ENCODE data around the gene CYP26C1.
A peak's percentile ranks its signal among the peaks of the same experiment; 100 is the strongest.

CYP26C1 gene, protein sequence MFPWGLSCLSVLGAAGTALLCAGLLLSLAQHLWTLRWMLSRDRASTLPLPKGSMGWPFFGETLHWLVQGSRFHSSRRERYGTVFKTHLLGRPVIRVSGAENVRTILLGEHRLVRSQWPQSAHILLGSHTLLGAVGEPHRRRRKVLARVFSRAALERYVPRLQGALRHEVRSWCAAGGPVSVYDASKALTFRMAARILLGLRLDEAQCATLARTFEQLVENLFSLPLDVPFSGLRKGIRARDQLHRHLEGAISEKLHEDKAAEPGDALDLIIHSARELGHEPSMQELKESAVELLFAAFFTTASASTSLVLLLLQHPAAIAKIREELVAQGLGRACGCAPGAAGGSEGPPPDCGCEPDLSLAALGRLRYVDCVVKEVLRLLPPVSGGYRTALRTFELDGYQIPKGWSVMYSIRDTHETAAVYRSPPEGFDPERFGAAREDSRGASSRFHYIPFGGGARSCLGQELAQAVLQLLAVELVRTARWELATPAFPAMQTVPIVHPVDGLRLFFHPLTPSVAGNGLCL

DNA sequence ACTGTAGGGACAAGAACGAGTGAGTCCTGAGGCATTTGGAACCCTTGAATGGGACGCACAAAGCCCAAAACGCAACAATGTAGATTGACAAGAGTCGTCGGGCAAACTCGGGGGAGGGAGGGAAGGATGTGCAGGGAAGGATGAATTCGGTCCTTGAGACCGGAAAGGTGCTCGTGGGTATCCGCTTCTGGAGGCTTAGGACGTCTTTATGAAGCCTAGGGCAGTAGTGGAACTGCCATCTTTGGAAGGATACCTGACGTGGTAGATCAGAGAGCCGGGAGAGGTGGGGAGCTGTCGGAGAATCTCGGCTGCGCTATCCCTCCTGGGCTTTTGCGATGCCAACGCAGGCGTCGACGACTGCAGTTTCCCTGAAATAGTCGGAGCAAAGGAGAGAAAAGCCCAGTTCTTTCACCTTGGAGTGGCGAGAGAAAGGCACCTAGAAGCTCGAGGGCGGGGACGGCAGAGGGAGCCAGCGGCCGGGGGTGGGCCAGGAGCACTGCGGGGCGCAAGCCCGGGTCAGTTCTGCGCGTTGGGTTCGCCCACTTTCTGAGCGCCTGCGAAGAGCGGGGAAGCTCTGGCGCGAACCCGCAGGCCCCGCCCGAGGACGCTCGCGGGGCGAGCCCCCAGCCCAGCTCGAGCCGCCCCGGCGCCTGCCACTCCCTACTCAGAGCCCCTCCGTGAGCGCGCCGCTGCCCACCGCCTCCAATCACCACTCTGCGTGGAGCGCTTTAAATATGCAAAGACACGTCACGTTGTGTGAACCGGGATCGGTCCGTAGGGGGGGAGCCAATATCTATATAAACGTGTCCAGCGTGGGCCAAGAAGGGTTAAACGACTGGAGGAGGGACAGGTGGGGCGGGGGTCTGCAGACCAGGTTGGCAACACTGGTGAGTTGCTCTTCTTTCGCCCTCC, at the start of gene CYP26C1:
CYP26C1 (plus strand) TSS at position 824 of the 912 bp plus-strand sequence. CDS start 466 bp downstream, outside the sequence.
- DNase-seq = no peak

DNA sequence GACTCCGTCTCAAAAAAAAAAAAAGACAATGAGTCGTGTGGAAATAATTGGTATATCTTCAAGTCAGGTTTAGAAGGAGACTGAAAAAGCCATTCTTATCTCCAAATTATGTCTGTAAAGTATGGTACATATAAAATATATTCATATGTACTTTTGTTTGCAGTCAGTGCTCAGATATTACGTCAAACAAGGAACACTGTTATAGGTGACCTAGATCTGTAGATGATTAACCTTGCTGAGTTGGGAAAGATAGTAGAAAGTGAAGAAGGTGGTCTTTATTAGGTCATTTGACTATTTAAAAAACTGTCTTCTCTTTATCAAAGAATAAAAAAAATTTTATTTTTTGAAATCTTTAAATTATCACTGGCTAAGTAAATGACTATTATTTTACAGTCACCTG, 44.9 kb upstream of the CYP26C1 start:
- DNase-seq = no peak

DNA sequence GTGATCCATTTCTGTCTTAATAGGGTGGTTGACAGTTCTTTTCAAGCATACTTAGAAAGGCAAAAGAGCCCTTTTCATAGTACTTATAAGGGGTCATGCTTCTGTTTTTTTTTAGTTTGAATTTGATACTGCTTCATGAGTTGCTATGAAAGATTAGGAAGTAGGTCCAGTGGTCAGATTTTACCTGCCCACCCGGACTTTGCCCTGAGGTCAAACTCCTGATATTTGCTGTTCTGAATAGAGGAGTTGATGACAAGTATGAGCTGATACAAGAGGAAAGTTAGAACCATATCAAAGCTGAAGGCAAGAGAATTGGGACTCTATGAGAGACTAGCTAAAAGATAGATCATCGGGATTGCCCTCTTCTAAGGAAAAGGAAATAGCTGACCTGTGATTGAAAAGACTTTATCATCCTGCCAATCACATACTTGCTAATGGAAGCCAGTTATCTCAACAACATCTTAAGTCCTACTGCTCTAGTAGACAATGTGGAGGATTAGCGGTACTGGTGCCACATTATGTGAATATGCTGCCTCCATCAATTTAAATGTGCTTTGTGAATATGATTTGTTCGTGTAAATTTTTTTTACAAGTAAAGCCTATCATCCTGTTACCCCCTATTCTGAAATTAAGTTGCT, 37.5 kb upstream of the CYP26C1 start:
- no peak for DNase-seq

DNA sequence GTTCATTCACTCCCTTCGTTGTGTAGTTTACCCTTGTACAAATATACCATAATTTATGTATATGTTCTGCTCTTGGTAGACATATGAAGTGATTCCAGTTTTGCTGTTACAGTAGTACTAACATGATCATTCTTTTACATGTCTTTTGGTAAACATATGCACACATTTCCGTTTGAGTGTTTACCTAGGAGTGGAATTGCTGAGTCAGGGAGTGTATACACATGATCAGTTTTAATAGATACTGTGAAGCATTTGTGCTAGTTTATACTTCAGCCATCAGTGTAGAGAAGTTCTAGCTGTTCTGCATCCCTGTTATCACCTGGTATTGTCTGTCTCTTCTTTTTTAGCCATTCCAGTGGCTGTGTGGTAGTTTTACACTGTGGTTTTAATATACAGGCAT, 34.5 kb upstream of the CYP26C1 start:
- no peak for DNase-seq

DNA sequence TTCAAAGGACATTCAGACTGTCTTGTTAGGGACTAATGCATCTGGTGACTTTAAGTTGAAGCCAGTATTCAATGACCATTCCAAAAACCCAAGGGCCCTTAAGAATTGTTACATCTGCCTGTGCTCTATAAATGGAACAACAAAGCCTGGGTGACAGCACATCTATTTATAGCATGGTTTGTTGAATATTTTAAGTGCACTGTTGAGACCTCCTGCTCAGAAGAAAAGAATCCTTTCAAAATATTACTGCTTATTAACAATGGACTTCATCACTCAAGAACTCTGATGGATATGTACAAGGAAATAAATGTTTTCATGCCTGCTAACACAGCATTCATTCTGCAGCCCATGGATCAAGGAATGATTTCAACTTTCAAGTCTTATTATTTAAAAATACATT, 33.1 kb upstream of the CYP26C1 start:
- DNase-seq = no peak

DNA sequence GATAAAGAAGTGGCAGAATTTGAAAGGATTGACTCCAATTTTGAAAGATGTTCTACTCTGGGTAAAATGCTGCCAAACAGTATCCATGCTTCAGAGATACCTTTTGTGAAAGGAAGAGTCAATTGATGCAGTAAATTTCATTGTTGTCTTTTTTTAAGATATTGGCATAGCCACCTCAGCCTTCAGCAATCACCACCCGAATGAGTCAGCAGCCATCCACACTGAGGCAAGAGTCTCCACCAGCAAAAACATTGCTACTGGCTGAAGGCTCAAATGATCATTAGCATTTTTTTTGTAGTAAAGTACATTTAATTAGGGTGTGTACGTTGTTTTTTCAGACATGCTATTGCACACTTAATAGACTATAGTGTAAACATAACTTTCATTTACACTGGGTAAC, 31.7 kb upstream of the CYP26C1 start:
- no peak for DNase-seq

DNA sequence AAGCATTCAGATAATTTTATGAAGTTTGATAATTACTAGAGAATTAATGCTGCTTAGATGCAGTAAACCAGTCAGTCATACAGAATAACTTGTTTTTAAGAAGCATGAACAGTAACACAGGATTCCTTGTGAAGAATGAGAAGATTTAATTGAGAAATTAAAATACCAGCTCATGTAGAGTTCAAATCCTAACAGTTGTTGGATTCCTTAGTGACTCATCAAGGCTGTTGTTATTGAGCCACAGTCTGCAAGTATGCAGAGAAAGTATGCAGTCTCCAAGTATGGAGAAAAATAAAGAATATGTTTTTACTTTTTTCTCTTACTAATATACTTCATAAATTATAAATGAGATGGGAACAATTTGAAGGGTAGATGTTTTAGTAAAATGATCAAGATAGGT, 30.2 kb upstream of the CYP26C1 start:
- DNase-seq = no peak

DNA sequence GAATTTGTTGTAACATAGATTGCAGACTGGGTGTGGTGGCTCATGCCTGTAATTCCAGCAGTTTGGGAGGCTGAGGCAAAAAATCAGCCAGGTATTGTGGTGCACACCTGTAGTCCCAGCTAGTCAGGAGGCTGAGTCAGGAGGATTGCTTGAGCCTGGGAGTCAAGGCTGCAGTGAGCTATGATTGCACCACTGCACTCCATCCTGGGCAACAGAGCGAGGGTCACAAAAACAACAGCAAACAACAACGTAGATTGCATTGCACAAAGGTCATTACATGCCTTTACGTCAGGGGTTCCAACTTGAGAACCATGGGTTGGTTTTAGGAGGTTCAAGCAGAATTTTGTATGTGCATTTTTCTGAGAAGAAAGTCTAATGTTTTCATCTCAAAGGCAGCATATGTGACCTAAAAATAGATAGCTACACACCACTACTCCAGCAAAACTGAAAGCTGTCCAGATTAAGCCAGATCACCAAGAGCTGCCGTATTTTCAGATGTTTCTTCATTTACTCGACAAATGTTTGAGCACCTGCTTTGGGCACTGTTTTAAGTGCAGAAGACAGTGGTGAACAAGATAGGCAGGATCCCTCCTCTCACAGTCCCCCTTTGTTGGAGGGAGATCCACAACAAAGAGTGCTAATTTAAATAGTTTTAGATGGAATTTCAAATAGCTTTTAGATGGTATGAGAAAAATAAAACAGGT, 28.3 kb upstream of the CYP26C1 start:
- no peak for DNase-seq

DNA sequence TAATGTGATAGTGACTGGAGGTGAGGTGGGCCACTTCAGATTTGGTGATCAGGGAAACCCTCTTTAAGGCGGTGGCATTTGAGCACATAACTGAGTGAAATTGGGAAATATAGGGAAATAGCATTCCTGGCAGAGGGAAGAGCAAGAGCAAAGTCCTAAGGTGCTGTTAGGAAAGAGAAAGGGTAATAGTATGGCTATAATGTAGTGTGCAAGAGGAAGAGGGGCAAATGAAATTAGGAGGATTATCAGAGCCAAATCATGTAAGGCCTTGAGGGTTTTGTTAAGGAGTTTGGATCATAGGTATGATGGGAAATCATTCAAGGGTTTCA, 27.8 kb upstream of the CYP26C1 start:
- no peak for DNase-seq

DNA sequence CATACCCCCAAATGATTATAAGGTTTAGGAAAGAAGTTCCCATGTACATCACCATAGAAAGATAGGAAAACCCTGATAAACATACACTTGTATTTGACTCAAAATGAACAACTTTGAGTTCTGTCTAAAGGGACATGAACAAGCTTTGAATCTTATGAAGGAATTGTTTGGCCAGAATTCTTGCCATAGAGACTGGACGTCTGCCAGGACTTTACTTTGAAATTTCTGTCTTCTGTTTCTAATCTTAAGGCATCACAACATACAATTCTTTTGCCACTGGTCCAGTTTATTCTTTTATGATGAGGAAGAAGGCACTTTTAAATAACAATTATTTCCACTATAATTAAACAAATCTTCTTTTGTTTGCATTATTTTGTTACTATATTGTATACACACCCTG, 26.2 kb upstream of the CYP26C1 start:
- DNase-seq = no peak

DNA sequence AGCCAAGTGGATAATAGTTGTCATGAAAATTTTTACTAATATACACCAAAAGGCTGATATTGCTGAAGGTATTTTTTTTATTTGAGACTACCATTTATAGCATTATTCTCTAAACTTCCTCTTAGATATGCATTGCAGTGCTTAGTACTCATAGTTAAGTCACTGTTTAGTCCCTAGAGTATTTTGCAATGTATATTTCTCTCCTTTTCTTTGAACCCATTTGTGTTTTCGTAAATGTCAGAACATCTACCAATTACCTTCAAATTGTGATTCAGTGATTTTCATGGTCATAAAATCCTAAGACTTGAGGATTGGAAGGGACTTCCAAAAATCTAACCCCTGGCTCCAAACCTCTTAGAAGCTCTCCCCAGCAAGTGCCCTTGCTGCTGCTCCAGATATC, 21.5 kb upstream of the CYP26C1 start:
- DNase-seq = no peak

DNA sequence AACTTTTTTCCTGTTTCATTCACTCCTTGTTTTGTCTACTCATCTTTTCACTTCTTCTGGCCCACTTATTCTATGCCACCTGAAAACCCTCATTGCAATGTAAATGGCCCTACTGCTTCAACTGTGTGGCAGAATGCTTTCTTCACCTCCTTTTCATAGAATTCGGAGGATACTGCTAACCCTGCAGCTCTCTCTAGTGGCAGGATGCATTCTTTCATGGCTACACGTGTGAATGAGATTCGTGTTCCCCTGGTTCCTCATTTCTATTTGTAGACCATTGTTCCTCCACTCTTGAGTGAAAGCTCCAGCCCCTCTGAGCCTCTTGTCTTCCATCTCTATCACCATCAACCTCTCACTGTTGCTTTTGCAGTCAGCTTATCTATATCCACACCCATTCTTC, 20.9 kb upstream of the CYP26C1 start:
- DNase-seq = no peak

DNA sequence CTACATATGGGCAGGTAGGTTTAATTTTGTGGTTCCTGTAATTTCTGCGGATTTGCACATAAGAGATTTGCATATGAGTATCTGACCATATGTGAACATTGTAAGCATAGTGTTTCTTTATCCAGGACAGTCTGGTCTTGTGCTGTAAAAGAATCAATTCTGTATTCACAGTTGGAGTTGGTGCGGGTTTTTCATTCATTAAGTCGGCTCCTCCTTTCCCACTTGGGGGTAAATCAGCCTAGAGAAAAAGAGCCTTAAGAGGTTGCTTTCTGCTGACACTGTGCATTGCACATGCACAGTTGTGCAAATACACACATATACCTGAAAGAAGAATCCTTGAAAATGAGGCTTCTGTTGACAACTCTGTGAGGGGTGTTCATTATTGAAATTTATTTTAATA, 6.1 kb upstream of the CYP26C1 start:
- DNase-seq = no peak

DNA sequence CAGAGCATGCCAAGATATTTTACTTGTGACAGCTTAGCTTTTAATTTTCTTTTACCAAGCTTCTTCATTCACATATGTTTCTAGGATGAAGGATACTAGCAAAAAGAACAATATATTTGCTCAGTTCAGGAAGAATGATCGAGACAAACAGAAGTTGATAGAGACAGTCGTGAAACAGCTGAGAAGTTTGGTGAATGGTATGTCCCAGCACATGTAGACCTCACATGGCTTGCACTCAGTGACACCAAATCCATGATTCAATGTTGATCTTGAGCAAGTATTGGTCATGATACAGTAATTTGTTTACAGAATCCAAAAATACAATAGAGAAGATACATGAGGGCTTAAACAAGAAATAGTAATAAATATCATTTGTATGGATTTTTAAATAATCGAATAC, 2.5 kb upstream of the CYP26C1 start:
- no peak for DNase-seq

DNA sequence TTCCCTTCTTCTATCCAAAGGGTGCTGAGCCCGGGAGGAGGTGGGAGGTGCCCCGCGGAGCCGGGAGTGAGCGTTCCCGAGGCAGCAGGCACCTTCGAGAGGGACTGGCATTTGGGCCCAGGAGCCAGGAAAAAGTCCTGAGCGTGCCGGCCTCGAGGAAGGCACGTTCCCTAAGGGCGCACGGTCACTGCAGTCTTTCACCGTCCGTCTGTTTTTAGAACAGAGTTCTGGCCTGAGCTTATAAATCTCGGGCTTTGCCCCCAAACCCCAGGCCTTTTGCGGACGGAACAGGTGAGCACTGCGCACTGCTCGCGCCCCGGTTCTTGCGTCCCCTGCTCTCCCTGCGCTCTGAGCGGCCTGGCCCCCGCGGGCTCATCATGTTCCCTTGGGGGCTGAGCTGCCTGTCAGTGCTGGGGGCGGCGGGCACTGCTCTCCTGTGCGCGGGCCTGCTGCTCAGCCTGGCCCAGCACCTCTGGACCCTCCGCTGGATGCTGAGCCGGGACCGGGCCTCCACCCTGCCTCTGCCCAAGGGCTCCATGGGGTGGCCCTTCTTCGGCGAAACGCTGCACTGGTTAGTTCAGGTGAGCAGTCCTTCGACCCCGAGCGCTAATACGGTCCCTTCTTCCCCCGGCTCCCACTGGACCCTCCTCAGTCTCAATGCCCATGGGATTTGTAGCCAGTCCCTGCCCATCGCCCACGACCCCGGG, 442 bp downstream of the CYP26C1 start:
- no peak for DNase-seq

DNA sequence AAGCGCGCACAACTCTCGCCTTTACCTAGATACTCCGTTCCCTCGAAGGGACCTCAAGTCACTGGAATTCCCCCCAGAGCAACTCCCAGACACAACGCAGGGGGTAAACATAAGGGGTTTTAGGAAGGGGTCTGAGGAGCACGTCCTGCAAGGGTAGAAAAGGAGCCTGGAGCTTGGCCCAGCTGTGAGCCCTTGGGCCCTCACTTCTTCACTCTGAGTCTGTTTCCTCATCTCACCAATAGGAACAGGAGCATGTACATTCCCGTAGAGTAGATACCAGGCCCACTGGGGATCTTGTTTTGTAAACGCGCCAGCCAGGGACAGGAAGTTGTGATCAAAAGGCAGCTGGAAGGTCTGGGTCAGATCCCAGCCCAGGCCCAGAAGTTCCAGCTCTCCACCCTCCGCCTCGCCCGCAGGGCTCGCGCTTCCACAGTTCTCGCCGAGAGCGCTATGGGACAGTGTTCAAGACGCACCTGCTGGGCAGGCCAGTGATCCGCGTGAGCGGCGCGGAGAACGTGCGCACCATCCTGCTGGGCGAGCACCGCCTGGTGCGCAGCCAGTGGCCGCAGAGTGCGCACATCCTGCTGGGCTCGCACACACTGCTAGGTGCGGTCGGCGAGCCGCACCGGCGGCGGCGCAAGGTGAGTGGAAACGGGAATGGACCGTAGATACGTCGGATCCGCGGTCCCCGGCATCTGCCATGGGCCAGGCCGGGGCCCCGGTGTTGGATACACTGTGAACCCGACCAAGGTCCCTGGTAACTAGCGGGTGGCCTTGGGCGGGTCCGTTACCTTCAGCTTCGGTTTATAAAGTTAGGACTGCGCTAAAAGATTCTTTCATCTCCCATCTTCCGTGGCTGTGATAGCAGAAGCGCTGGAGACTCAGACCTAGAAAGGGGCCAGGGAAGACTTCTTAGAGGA, 1.3 kb downstream of the CYP26C1 start:
- no peak for DNase-seq

DNA sequence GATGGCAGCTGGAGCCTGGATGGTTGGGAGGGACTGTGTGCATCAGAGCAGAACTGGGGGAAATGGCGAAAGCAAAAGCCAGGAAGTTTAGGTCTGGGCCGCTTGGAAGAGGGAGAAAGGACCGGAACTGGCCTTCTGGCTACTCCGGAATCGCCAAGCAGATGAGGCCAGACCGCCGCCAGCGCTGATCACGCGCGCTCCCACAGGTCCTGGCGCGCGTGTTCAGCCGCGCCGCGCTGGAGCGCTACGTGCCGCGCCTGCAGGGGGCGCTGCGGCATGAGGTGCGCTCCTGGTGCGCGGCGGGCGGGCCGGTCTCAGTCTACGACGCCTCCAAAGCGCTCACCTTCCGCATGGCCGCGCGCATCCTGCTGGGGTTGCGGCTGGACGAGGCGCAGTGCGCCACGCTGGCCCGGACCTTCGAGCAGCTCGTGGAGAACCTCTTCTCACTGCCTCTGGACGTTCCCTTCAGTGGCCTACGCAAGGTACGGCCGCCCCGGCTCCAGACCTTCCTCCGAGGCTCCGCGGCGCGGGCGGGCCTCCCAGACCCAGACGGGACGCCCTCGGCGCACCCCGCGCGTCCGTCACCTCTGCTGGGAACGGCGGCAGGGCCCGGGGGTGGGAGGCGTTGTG, 2.0 kb downstream of the CYP26C1 start:
- DNase-seq = peak; percentile 27

DNA sequence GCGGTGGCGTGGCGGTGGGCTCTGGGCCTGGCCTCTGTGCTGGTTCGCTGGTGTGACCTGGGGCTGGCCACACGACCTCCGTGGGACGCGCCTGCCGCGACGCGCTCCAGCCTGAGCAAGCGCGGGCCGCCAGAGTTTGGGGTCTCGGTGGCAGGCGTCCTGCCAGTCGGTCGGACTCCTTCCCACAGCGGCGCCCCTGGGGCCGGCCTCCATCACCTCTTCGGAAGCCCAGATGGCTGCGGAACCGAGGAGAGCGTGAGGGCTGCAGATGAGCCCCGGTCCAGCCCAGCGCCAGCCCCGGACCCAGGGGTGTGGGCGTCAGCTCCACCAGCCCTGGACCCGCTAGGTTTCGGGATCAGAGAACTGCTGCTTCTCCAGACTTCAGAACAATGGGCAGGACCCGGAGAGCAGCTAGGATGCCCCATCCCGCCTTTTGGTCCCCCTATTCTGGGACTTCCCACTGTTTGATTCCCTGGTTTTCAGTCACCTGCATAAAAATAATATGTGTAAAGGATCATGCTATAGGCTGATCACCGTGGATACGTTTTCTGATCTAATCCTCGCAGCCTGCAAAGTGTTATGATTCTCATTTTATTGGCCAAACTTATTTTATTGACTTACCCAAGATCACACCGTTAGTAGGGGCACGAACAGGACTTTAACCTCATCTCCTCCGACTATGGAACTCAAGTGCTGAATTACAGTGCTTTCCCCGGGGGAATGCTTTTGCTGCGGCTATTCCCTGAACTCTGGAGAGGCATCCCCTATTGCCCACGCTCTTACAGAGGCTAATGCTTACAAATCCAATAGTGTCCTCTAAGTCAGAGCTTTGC, 2.8 kb downstream of the CYP26C1 start:
- no peak for DNase-seq

DNA sequence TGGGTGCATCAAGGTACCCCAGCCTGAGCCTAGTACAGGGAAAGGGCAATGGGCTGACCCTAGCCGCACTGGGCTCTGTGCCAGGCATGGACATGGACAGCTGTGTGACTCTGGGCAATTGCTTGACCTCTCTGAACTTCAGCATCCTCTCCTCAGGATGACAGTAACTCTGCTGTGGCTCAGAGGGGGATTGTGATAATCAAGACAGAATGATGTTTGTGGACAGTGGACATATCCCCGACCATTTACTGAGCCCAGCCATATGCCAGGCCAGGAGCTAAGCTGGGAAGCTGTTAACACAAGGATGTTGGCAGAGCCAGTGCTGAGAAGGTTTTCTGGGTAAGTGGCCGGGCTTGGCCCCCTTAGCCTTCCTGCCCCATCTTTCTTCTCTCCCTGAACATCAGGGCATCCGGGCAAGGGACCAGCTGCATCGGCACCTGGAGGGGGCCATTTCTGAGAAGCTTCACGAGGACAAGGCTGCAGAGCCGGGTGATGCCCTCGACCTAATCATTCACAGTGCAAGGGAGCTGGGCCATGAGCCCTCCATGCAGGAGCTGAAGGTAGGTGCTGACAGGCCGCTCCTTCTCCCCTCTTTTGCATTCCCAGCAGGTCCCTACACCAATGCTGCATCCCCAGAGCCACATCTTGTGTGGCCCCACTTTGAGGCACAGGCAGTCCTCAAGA, 3.5 kb downstream of the CYP26C1 start:
- no peak for DNase-seq
